Testis (tissue), 3 donors: ENCODE measurements around the gene ANO6. TPM values are rescaled to one million over a fixed set of nuclear protein-coding genes. Genes with fewer than 3 reads are reported as not detected.

Experiments
- DNase-seq: peaks from one replicate; pipeline ENCODE4 v3.0.0-alpha.2; 2019
- H3K27ac ChIP-seq, 2 donors: fragments of 200-600 bp; sonication (generic); one replicate each; pipeline ENCODE4 v1.5.1; 2019
- H3K27me3 ChIP-seq: fragments of 200-600 bp; sonication (generic); one replicate; pipeline ENCODE4 v1.5.1; 2019
- H3K36me3 ChIP-seq: fragments of 200-600 bp; sonication (generic); one replicate; pipeline ENCODE4 v1.5.1; 2017; ENCODE audit warnings: low read depth; ENCODE audit errors: missing control alignments
- H3K4me1 ChIP-seq: fragments of 200-600 bp; sonication (generic); one replicate; pipeline ENCODE4 v1.5.1; 2019
- H3K4me3 ChIP-seq, 2 donors: fragments of 200-600 bp; sonication (generic); one replicate each; pipeline ENCODE4 v1.5.1; 2017 to 2019
- H3K9me3 ChIP-seq: fragments of 200-600 bp; sonication (generic); one replicate; pipeline ENCODE4 v1.5.1; 2017
- POLR2A ChIP-seq: fragments of 450-650 bp; IDR thresholded peaks from one replicate; pipeline ENCODE4 v1.6.1; 2017; ENCODE audit warnings: antibody characterized with exemption, mild to moderate bottlenecking, moderate library complexity
- WGBS, 2 donors: methylation state at CpG; one replicate each; pipeline ENCODE4 v1.1.5; 2018; 5-methylcytosine and 5-hydroxymethylcytosine counted together
- intact Hi-C: fragments of 100-400 bp; cut with DNase I; formaldehyde crosslinking; loops from one replicate; pipeline ENCODE4 v1.15.1; 2023; ENCODE audit warnings: low total_unique reads
- polyA plus RNA-seq: library from polyadenylated mRNA; stranded (reverse); fragments of 350-450 nt; fragmentation: Illumina TruSeq; extraction: RNeasy Lipid Tissue Mini Kit (QIAGEN cat#74804); gene quantifications from one replicate; pipeline ENCODE4 v1.2.3, GENCODE V29; 2014; ENCODE audit warnings: low read depth, low replicate concordance; ENCODE audit not compliant: insufficient read depth
- total RNA-seq, 2 donors: library from RNA; depleted of rRNA; stranded (reverse); fragments of >200 nt; gene quantifications; one replicate each; pipeline ENCODE4 v1.2.3, GENCODE V29; 2016
- TF ChIP-seq, protein P1 (sequence below), 3 experiments: fragments of 450-650 bp in 2 of 3; fragments of 200-600 bp in 1 of 3; sonication (generic) in 1 of 3; IDR thresholded peaks; one replicate each; pipeline ENCODE4 v1.5.1; 2016 to 2019; ENCODE audit warnings: antibody characterized with exemption in 3 of 3, mild to moderate bottlenecking in 2 of 3, moderate library complexity in 1 of 3

The ANO6 gene
- total and polyA plus RNA-seq, 3 donors from 2014 or later, result 33.1 to 75.7 (median 58.0) TPM

GRCh38 chr12:45216230-45216982, 511 bp downstream of the ANO6 start:
- intact Hi-C loops, result no loop called here
- no peaks in the 10 kb centered on the region for H3K36me3 ChIP-seq
- peak overlapping the region; percentile 77 to 96 for H3K4me3 ChIP-seq
- DNase-seq, result peak; percentile 56
- TF ChIP-seq, protein P1, sequence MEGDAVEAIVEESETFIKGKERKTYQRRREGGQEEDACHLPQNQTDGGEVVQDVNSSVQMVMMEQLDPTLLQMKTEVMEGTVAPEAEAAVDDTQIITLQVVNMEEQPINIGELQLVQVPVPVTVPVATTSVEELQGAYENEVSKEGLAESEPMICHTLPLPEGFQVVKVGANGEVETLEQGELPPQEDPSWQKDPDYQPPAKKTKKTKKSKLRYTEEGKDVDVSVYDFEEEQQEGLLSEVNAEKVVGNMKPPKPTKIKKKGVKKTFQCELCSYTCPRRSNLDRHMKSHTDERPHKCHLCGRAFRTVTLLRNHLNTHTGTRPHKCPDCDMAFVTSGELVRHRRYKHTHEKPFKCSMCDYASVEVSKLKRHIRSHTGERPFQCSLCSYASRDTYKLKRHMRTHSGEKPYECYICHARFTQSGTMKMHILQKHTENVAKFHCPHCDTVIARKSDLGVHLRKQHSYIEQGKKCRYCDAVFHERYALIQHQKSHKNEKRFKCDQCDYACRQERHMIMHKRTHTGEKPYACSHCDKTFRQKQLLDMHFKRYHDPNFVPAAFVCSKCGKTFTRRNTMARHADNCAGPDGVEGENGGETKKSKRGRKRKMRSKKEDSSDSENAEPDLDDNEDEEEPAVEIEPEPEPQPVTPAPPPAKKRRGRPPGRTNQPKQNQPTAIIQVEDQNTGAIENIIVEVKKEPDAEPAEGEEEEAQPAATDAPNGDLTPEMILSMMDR (IDR thresholded peaks at IDR 0.05), result no peak
- H3K4me1 ChIP-seq, result peaks cover 24% of the 10 kb centered on the region
- 0 to 2% methylated on average over 33 to 70 of the region's 70 CpGs for WGBS, 2 donors
- peak overlapping the region; percentile 95 to 97 for H3K27ac ChIP-seq
- no peaks in the 10 kb centered on the region for H3K9me3 ChIP-seq
- no peaks in the 10 kb centered on the region for H3K27me3 ChIP-seq

DNA sequence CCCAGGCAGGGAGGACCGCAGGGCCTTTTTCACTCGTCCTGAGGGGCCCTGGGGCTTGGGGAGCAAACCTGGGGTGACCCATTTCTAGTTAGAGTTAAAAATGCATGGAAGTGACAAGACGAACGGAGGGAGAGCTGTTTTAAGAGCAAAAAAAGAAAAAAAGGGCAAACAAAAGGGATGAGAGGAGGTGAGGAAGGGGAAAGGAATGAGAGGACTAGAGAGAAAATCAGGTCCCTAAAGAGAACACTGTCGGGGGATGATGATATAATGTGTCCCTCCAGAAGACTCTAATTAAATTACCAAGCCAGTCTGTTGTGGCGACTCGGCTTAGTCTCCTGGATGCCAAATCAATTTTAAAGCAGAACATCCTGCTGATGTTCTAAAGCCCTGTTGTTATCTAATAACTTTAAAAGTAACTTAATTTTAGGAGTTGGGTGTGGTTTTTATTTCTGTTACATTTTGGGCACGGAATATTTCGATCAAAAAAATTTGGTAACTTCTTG, 1.1 kb downstream of the ANO6 start:
- TF ChIP-seq POLR2A, result no peak
- TF ChIP-seq, protein P1 (IDR thresholded peaks at IDR 0.05), result no peak
- H3K27ac ChIP-seq, result peak overlapping the region; percentile 95 to 97
- H3K36me3 ChIP-seq, result no peaks in the 10 kb centered on the region
- intact Hi-C loops, result no loop called here
- 0 to 4% methylated on average over 9 of the region's 9 CpGs for WGBS, 2 donors
- H3K4me1 ChIP-seq, result peaks cover 24% of the 10 kb centered on the region
- no peaks in the 10 kb centered on the region for H3K9me3 ChIP-seq
- peak overlapping the region; percentile 77 to 96 for H3K4me3 ChIP-seq
- H3K27me3 ChIP-seq, result no peaks in the 10 kb centered on the region
- DNase-seq, result no peak

- peaks cover 24% of the 10 kb centered on the region for H3K4me1 ChIP-seq
- no peak for TF ChIP-seq POLR2A
- H3K9me3 ChIP-seq, result no peaks in the 10 kb centered on the region
- peak overlapping the region in 1 of 2 donors; percentile 96 for H3K4me3 ChIP-seq
- intact Hi-C loops, result no loop called here
- no peaks in the 10 kb centered on the region for H3K36me3 ChIP-seq
- H3K27ac ChIP-seq, result no peak overlapping the region
- WGBS, 2 donors, result 27 to 42% methylated on average over 2 of the region's 2 CpGs
- no peaks in the 10 kb centered on the region for H3K27me3 ChIP-seq
- no peak for DNase-seq
These were observed 2.0 kb downstream of the ANO6 start for GRCh38 chr12:45217846-45218245.

DNA sequence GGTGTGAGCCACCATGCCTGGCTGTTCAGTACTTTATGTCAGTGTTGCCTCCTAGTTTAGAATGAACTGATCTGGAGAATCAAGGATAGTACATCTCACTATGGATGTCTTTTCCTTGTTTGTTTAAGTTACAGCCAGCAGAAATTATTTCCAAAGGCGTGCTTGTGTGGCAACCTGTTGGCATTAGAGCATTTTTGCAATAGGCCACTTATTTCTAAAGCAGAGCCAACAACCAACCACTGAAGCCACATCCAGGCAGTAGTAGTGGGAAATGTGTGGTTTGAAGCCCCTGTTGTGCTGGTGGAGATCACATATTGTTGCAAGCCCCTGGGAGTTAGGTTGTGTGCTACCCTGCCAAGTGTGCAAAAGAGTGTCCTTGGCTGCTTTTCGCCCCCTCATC, 3.7 kb downstream of the ANO6 start:
- Histone ChIP-seq H3K4me3 (no peak overlapping the region), H3K9me3 (no peaks in the 10 kb centered on the region), H3K27me3 (no peaks in the 10 kb centered on the region), H3K4me1 (peaks cover 21% of the 10 kb centered on the region), H3K36me3 (no peaks in the 10 kb centered on the region), H3K27ac (no peak overlapping the region)
- no peak for TF ChIP-seq POLR2A
- TF ChIP-seq, protein P1 (IDR thresholded peaks at IDR 0.05), result no peak
- no peak for DNase-seq
- whole genome bisulfite sequencing, 2 donors, result 67 to 83% methylated on average over 2 of the region's 2 CpGs
- intact Hi-C loops, result no loop called here

- intact Hi-C loops, result no loop called here
- Histone ChIP-seq H3K9me3 (no peaks in the 10 kb centered on the region), H3K27ac (no peak overlapping the region), H3K27me3 (no peaks in the 10 kb centered on the region), H3K4me3 (no peak overlapping the region), H3K4me1 (peaks cover 21% of the 10 kb centered on the region), H3K36me3 (no peaks in the 10 kb centered on the region)
- no peak for DNase-seq
- TF ChIP-seq POLR2A, result no peak
- TF ChIP-seq, protein P1 (IDR thresholded peaks at IDR 0.05), result no peak
These were observed 4.6 kb downstream of the ANO6 start for GRCh38 chr12:45220363-45220931.
